Globus pallidus (tissue), 1 donor: ENCODE results near the gene ATR.
A peak's percentile ranks its signal among the peaks of the same experiment; 100 is the strongest.

Source experiments
- DNase-seq: peaks from one replicate; pipeline ENCODE4 v3.0.0-alpha.2; 2015; ENCODE audit warnings: low spot score

Gene ATR

GRCh38 chr3:142523921-142524566 lies 54.5 kb downstream of the ATR start:
- peak; percentile 5 for DNase-seq

DNA sequence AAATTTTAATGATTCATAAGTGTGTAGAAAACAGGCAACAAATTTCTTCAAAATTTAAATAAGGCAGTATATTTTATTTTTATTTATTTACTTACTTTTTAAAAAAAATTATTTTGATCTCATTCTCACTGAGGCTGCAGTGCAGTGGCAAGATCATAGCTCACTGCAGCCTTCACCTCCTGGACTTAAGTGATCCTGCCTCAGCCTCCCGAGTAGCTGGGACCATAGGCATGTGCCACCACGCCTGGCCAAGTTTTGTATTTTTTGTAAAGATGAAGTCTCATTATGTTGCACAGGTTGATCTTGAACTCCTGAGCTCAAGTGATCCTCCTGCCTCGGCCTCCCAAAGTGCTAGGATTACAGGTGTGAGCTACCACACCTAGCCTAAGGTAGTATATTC lies 69.5 kb downstream of the ATR start:
- no peak for DNase-seq

DNA sequence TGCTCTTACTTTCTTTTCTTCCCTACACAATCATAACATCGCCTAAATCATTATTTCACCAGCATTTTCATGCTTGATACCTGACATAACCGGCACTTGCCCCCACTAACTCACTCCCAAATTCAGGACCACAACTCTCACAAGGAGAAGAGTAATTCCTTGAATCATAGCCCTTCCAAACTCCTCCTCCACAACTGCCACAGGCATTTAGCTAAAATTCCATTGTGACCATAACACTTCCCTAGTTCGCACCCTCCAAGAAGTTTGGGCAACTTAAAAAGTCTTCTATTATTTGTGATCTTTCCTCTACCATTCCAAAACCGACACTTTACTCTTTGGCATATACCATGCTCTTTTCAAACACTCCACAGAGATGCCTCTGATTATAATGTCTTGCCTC lies 71.3 kb downstream of the ATR start:
- no peak for DNase-seq

- DNase-seq = no peak
Measured at GRCh38 chr3:142502187-142502985, 76.1 kb downstream of the ATR start.

- DNase-seq = no peak
Measured at GRCh38 chr3:142501004-142501926, 77.3 kb downstream of the ATR start.

DNA sequence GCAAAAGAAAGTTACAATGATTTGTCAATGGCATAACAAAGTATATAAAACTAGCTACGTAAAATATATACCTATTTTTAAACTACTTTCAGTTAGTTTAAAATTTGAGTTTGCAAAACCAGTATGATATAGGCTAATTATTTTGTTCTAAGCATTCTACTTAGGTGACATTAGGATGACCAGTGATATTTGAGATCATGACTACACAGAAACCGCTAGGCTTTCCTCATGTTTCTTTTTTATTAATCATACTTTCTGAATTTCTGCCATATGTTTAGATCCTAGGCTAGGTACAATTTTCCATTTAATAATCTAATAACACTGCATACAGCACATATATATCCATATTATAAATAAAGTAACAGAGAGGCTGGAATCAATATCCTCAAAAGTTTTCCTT lies 78.3 kb downstream of the ATR start:
- DNase-seq = no peak

- DNase-seq = no peak
Measured at GRCh38 chr3:142498397-142499180, 79.9 kb downstream of the ATR start.

- no peak for DNase-seq
Measured at GRCh38 chr3:142497729-142498128, 80.8 kb downstream of the ATR start.

- DNase-seq = no peak
Measured at GRCh38 chr3:142495103-142495502, 83.4 kb downstream of the ATR start.

- no peak for DNase-seq
Measured at GRCh38 chr3:142492184-142492583, 86.3 kb downstream of the ATR start.

DNA sequence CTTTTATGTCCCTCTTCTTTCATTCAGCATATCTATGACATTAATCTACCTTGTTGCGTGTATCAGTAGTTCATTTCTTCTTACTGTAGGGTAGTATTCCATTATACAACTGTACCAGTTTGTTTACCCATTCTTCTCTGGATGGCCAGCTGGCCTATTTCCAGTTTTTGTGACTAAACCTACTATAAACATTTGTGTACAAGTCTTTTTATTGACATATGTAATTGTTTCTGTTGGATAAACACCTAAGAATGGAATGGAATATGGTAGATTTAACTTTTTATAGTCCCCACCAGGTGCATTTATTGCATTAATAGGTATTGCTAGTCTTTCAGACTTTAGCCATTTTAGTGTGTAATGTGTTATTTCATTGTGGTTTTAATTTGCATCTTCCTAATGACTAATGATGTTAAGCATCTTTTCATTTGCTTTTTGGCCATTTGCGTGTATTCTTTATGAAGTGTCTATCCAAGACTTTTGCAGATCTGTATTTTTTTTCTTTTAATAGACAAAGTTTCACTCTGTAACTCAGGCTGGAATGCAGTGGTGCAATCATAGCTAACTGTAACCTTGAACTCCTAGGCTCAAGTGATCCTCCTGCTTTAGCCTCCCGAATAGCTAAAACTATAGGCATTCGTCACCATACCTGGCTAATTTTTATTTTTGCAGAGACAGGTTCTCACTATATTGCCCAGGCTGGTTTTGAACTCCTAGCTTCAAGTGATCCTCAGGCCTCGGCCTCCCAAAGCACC lies 88.8 kb downstream of the ATR start:
- DNase-seq = no peak

- no peak for DNase-seq
Measured at GRCh38 chr3:142484912-142485435, 93.6 kb downstream of the ATR start.

DNA sequence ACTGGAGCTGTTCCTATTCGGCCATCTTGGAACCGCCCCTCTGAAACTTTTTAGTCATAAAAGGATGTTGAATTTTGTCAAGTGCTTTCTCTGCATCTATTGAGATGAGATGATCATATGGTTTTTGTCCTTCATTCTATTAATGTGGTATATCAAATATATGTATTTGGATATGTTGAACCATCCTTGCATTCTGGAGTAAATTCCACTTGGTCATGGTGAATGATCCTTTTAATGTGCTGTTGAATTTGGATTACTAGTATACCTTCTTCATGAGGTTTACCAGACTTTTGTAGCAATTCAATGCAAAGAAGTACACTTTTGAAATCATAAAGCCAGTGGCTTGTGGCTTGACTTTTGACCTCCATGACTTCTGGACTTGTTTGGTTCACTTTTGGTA lies 97.3 kb downstream of the ATR start:
- no peak for DNase-seq

DNA sequence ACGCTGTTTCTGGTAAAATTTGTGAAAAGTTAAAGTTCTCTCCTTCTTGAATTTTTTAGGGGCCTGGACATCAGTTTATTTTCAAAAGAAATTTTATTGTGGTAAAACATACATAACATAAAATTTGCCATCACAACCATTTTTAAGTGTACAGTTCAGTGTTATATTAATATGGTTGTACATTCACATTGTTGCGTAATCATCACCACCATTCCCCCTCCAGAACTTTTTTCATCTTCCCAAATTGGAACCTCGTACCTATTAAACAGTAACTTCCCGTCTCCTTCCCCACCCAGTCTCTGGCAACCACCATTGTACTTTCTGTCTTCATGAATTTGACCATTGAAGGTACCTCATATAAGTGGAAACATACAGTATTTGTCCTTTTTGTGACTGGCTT lies 107.7 kb downstream of the ATR start:
- DNase-seq = no peak

DNA sequence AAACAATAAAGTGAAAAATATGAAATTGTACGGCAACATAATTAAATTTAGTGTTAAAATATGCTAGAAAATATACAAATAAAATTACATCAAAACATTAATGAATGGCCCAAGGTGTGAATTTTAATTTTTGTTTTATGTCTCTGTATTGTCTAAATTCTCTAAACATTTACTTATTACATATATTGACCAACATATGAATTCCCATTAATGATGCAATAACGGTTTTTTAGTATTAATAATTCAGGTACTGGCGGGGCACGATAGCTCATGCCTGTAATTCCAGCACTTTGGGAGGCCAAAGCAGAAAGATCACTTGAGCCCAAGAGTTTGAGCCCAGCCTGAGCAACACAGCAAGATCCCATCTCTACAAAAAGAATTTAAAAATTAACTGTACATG lies 110.1 kb downstream of the ATR start:
- no peak for DNase-seq

- no peak for DNase-seq
Measured at GRCh38 chr3:142467768-142468167, 110.8 kb downstream of the ATR start.

- no peak for DNase-seq
Measured at GRCh38 chr3:142460689-142461088, 117.8 kb downstream of the ATR start.

DNA sequence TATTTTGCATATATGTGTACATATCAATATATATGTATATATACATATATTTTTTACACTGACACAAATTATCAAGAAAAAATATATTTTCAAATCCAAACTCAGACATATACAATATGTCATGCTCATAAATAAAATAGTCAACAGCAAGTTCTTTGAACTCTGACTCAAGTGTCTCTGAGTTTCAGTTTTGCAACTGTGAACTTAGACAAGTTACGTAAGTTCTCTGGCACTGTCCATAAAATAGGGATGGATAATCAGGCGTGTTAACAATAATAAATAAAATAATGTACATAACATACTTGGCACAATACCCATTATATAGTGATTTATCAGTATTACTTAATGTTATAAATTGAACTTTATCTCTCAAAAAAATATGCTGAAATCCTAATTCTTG lies 118.6 kb downstream of the ATR start:
- DNase-seq = no peak

DNA sequence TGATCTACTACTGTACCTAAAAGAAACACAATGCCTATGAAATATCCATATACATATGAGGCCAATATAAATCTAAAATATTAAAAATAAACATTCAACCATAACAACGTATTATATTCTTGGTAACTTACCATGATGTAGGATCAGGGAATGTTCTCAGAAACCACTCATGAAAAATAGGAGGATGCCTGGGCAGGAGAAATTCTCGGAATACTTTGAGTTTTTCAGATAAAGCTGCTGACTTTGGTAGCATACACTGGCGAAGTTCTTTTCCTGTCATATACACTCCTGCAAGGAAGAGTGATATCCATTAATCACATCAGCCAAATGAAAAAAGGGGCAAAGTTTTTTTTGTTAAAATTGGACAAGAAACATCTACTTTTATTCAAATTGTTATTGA lies 119.4 kb downstream of the ATR start:
- DNase-seq = no peak

- DNase-seq = no peak
Measured at GRCh38 chr3:142450881-142451280, 127.7 kb downstream of the ATR start.

DNA sequence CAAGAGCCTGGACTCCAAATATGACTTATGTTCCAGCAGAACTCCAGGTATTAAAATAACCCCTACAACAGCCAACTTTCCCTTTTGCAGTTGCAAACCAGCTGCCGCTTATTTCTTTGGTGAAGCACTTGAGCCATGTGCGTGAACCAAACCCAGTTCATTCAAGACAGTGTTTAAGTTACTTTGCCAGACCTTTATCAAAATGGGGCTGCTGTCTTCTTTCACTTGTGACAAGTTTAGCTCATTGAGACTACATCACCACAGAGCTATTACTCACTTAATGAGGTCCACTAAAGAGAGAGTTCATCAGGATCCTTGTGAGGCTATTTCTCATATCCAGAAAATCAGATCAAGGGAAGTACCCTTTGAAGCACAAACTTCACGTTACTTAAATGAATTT lies 128.3 kb downstream of the ATR start:
- DNase-seq = no peak
